ENCODE results near the gene THSD4.

DNA sequence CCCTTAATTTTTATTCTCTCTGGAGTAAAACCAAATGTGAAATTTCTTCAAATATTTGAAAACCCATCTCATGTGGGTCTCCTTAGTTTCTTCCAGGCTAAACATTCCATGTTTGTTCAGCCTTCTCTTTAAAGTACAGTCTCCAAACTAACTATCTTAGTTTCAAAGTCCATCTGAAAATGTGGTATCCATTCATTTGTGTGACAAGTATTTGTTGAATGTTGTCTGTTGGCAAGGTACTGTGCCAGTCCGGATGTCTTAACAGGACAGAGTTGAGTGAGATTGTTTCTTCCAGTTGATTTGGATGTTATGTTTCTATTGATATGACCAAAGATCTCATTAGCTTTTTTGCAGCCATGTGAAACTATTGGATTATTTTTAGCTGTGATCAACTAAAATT is 347.4 kb downstream of the THSD4 start:
- TF ChIP-seq, protein P1, sequence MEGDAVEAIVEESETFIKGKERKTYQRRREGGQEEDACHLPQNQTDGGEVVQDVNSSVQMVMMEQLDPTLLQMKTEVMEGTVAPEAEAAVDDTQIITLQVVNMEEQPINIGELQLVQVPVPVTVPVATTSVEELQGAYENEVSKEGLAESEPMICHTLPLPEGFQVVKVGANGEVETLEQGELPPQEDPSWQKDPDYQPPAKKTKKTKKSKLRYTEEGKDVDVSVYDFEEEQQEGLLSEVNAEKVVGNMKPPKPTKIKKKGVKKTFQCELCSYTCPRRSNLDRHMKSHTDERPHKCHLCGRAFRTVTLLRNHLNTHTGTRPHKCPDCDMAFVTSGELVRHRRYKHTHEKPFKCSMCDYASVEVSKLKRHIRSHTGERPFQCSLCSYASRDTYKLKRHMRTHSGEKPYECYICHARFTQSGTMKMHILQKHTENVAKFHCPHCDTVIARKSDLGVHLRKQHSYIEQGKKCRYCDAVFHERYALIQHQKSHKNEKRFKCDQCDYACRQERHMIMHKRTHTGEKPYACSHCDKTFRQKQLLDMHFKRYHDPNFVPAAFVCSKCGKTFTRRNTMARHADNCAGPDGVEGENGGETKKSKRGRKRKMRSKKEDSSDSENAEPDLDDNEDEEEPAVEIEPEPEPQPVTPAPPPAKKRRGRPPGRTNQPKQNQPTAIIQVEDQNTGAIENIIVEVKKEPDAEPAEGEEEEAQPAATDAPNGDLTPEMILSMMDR (IDR thresholded peaks at IDR 0.05), result no peak
- no peak for TF ChIP-seq POLR2A (IDR thresholded peaks at IDR 0.05)
- no peak for TF ChIP-seq EP300 (IDR thresholded peaks at IDR 0.05)
- TF ChIP-seq POLR2AphosphoS5 (IDR thresholded peaks at IDR 0.05), result no peak

All from suprapubic skin (tissue), 4 donors.